Ovary (tissue), 9 donors: ENCODE data around the gene PARD3. TPM values are rescaled to one million over a fixed set of nuclear protein-coding genes. Genes with fewer than 3 reads are reported as not detected.

ENCODE experiments used
- DNase-seq, 5 donors: peaks; one replicate each; pipeline ENCODE4 v3.0.0-alpha.2; 2019 to 2020
- H3K27ac ChIP-seq, 2 donors: fragments of 200-600 bp; one replicate each; pipeline versions ENCODE4 v1.5.1 to v1.8.0; 2019 to 2022
- H3K27me3 ChIP-seq: fragments of 200-600 bp; one replicate; pipeline ENCODE4 v1.8.0; 2022
- H3K36me3 ChIP-seq: fragments of 200-600 bp; sonication (generic); one replicate; pipeline ENCODE4 v1.5.1; 2019
- H3K4me1 ChIP-seq: one replicate; pipeline ENCODE4 v1.8.1; 2013; ENCODE audit warnings: mild to moderate bottlenecking, moderate library complexity; ENCODE audit not compliant: insufficient read depth
- H3K4me3 ChIP-seq: fragments of 200-600 bp; sonication (generic); one replicate; pipeline ENCODE4 v1.5.1; 2017
- H3K9me3 ChIP-seq, 2 donors: fragments of 200-600 bp in 1 of 2; sonication (generic) in 1 of 2; one replicate each; pipeline versions ENCODE4 v1.5.1 to v1.8.1; 2013 to 2019; ENCODE audit warnings: mild to moderate bottlenecking in 1 of 2, moderate library complexity in 1 of 2
- CTCF ChIP-seq, 3 donors: fragments of 450-650 bp in 2 of 3; fragments of 200-600 bp in 1 of 3; IDR thresholded peaks; one replicate each; pipeline versions ENCODE4 v1.5.1 to v1.8.0; 2016 to 2022; ENCODE audit warnings: antibody characterized with exemption in 3 of 3, mild to moderate bottlenecking in 1 of 3
- EP300 ChIP-seq: sonication (generic); formaldehyde crosslinking; IDR thresholded peaks from one replicate; pipeline ENCODE4 v1.6.1; 2017; ENCODE audit warnings: antibody characterized with exemption
- POLR2A ChIP-seq: fragments of 450-650 bp; IDR thresholded peaks from one replicate; pipeline ENCODE4 v1.6.1; 2017; ENCODE audit warnings: antibody characterized with exemption, mild to moderate bottlenecking, moderate library complexity
- WGBS, 3 donors: extraction: QIAGEN DNeasy Blood & Tissue Kit in 1 of 3; methylation state at CpG; one replicate each; pipeline versions ENCODE4 v1.1.5 to v1.1.7; 2013 to 2017; 5-methylcytosine and 5-hydroxymethylcytosine counted together
- intact Hi-C, 4 donors: fragments of 100-400 bp; cut with DNase I; formaldehyde crosslinking; loops; one replicate each; pipeline versions ENCODE4 v1.11.0 to v1.15.1; 2022 to 2023
- polyA plus RNA-seq, 2 donors: library from polyadenylated mRNA; stranded (reverse); fragments of 200-250 nt in 1 of 2; fragments of 350-450 nt in 1 of 2; fragmentation: Illumina TruSeq in 1 of 2; extraction: RNeasy Lipid Tissue Mini Kit (QIAGEN cat#74804) in 1 of 2; gene quantifications; one replicate each; pipeline ENCODE4 v1.2.3, GENCODE V29; 2013 to 2014
- total RNA-seq, 7 donors: library from RNA; depleted of rRNA in 2 of 7; stranded (reverse); fragments of >200 nt in 2 of 7; fragmentation: NEBNext Ultra II Directional in 3 of 7; extraction: Animal tissue kit (Norgen Biotek cat#: 25700) in 3 of 7; gene quantifications; one replicate each; pipeline versions ENCODE4 v1.1.0 to v1.2.4, GENCODE V29; 2016 to 2023
- donor health status: DM: no; HTN: no; CAD: no; lungs with moderate emphysema.
- donor health status: DM: no; HTN: no; CAD: no.
- donor health status: Bipolar disorder and iron deficiency.
- donor health status: DM: yes; HTN: yes; CAD: no.
- donor health status: DM: no; HTN: no; CAD: no.
- donor health status: DM: yes; HTN: yes; CAD: no.

The PARD3 gene
- total and polyA plus RNA-seq, 9 donors, result 31.8 to 92.3 (median 67.1) TPM

- Histone ChIP-seq H3K27me3 (no peaks in the 10 kb centered on the region), H3K27ac (no peak overlapping the region), H3K9me3 (no peaks in the 10 kb centered on the region), H3K4me3 (no peak overlapping the region), H3K4me1 (peaks cover 2% of the 10 kb centered on the region), H3K36me3 (no peaks in the 10 kb centered on the region)
- no peak for TF ChIP-seq POLR2A
- TF ChIP-seq CTCF (IDR thresholded peaks at IDR 0.05), result no peak
- TF ChIP-seq EP300, result no peak
- intact Hi-C loops, result no loop called here
- 95 to 96% (median 95%) methylated on average over 4 of the region's 4 CpGs for WGBS, 3 donors
- DNase-seq, result no peak
These were observed 400.1 kb downstream of the PARD3 start for GRCh38 chr10:34415039-34415438.

GRCh38 chr10:34413756-34414587, 401.1 kb downstream of the PARD3 start:
- no peak for TF ChIP-seq CTCF (IDR thresholded peaks at IDR 0.05)
- TF ChIP-seq POLR2A, result no peak
- no peak for TF ChIP-seq EP300
- 85 to 93% (median 92%) methylated on average over 11 of the region's 11 CpGs for WGBS, 3 donors
- no peaks in the 10 kb centered on the region for H3K36me3 ChIP-seq
- intact Hi-C loops, result no loop called here
- H3K27me3 ChIP-seq, result no peaks in the 10 kb centered on the region
- H3K27ac ChIP-seq, result no peak overlapping the region
- no peaks in the 10 kb centered on the region for H3K9me3 ChIP-seq
- no peak for DNase-seq
- H3K4me3 ChIP-seq, result no peak overlapping the region
- peaks cover 2% of the 10 kb centered on the region for H3K4me1 ChIP-seq

GRCh38 chr10:34413214-34413613, 401.9 kb downstream of the PARD3 start:
- TF ChIP-seq EP300 (no peak), POLR2A (no peak), CTCF (IDR thresholded peaks at IDR 0.05) (no peak)
- Histone ChIP-seq H3K4me3 (no peak overlapping the region), H3K27ac (no peak overlapping the region), H3K9me3 (no peaks in the 10 kb centered on the region), H3K27me3 (no peaks in the 10 kb centered on the region), H3K36me3 (no peaks in the 10 kb centered on the region), H3K4me1 (peaks cover 2% of the 10 kb centered on the region)
- intact Hi-C loops, result no loop called here
- WGBS, 3 donors, result 67 to 82% (median 78%) methylated on average over 3 of the region's 3 CpGs
- no peak for DNase-seq

GRCh38 chr10:34408956-34409355, 406.1 kb downstream of the PARD3 start:
- Histone ChIP-seq H3K36me3 (no peaks in the 10 kb centered on the region), H3K9me3 (no peaks in the 10 kb centered on the region), H3K4me1 (peaks cover 6% of the 10 kb centered on the region), H3K27ac (no peak overlapping the region), H3K27me3 (no peaks in the 10 kb centered on the region), H3K4me3 (no peak overlapping the region)
- 43 to 77% (median 75%) methylated on average over 3 of the region's 3 CpGs for WGBS, 3 donors
- no peak for DNase-seq
- intact Hi-C loops, result no loop called here
- no peak for TF ChIP-seq EP300
- TF ChIP-seq POLR2A, result no peak
- TF ChIP-seq CTCF (IDR thresholded peaks at IDR 0.05), result no peak
